Activated CD8-positive, alpha-beta T cell treated with anti-CD3 and anti-CD28 coated beads for 36 hours (primary cell): Measurements from ENCODE around the gene SCYL3. TPM values are rescaled to one million over a fixed set of nuclear protein-coding genes. Genes with fewer than 3 reads are reported as not detected.
"Not testable (repeated sequence)": the region's sequence is repeated elsewhere in the genome, so short reads cannot be mapped to it uniquely, and the experiment has no call there.

Source experiments
- ATAC-seq: fragments of 200-7000 bp; cut with Tn5 transposase; one replicate; pipeline ENCODE4 v1.10.0; 2021; ENCODE audit warnings: mild to moderate bottlenecking, moderate library complexity
- CTCF ChIA-PET: fragments of 350-600 bp; sonication (Branson Sonifier 250); formaldehyde crosslinking; loops from one replicate; lab custom pipeline; 2021; ENCODE audit warnings: antibody characterized with exemption; lab: Charles Lee
- POLR2A ChIA-PET: fragments of 350-600 bp; sonication (Branson Sonifier 250); formaldehyde crosslinking; loops from one replicate; lab custom pipeline; 2021; ENCODE audit warnings: antibody characterized with exemption; lab: Charles Lee
- DNase-seq: peaks from one replicate; pipeline ENCODE4 v3.0.0-alpha.2; 2020
- H3K27ac Mint-ChIP-seq: one replicate; pipeline ENCODE4 v1.8.0; 2021; ENCODE audit warnings: mild to moderate bottlenecking, mixed read lengths
- H3K27me3 Mint-ChIP-seq: one replicate; pipeline ENCODE4 v1.8.0; 2021; ENCODE audit warnings: mixed read lengths
- H3K36me3 Mint-ChIP-seq: one replicate; pipeline ENCODE4 v1.8.0; 2021; ENCODE audit warnings: low read depth, mixed read lengths
- H3K4me1 Mint-ChIP-seq: one replicate; pipeline ENCODE4 v1.8.0; 2021; ENCODE audit warnings: low read depth, mixed read lengths
- H3K4me3 Mint-ChIP-seq: one replicate; pipeline ENCODE4 v1.8.0; 2021; ENCODE audit warnings: mild to moderate bottlenecking, moderate library complexity, mixed read lengths
- H3K9me3 Mint-ChIP-seq: one replicate; pipeline ENCODE4 v1.8.0; 2021; ENCODE audit warnings: mixed read lengths
- CTCF ChIP-seq: fragments of 200-600 bp; IDR thresholded peaks from one replicate; pipeline ENCODE4 v1.8.0; 2022; ENCODE audit warnings: antibody characterized with exemption, mild to moderate bottlenecking
- intact Hi-C: fragments of 100-400 bp; cut with micrococcal nuclease; formaldehyde crosslinking; loops from one replicate; pipeline ENCODE4 v1.10.0; 2022
- total RNA-seq, 2 experiments: library from RNA; stranded (reverse); gene quantifications; one replicate each; pipeline ENCODE4 v1.2.3, GENCODE V29; 2021

Gene SCYL3
- total RNA-seq, 2 experiments from 2014 or later: 7.7 to 8.4 TPM

DNA sequence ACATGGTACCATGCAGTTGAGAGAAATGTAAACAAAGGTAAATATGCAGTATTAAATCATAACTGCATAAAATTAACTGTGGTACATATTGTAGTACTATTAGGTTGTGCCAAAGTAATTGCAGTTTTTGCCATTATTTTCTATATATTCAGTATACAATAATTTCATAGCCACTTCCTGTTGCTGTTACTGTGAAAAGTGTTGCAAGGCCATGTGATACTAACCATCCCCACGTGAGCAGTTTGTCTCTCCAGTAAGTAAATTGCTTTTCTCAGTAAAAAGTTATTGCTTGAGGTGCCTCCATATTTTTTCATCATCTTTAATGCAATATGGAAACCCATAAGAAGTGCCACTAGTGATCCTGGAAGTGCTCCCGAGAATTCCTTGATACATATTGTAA is 79.4 kb downstream of the SCYL3 start:
- ATAC-seq (no peak), DNase-seq (no peak)
- Mint-ChIP-seq H3K4me1 (no peaks in the 10 kb centered on the region), H3K9me3 (no peaks in the 10 kb centered on the region), H3K27ac (no peak overlapping the region), H3K27me3 (no peaks in the 10 kb centered on the region), H3K36me3 (peaks cover 33% of the 10 kb centered on the region), H3K4me3 (no peak overlapping the region)
- intact Hi-C loops: no loop called here
- no peak for TF ChIP-seq CTCF
- CTCF ChIA-PET: no interaction called here
- POLR2A ChIA-PET: no interaction called here

DNA sequence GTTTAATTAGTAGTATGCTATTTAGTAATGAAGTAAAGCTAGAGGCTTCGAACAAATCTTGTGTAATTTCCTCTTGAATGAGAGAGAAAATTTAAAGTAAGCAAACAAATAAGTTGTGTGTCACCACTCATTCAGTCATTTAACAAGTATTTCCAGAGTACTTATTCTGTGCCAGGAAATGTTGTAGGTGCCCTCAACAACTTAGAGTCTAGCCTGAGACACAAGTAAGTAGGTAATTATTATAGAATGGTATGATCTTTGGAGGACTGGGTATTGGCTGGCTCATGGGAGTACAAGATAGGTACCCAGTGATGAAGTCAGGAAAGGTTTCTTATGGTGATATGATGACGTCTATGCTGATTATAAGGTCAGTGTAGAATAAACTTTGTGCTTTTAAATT is 81.6 kb downstream of the SCYL3 start:
- Mint-ChIP-seq H3K36me3 (peaks cover 40% of the 10 kb centered on the region), H3K27me3 (no peaks in the 10 kb centered on the region), H3K4me3 (no peak overlapping the region), H3K9me3 (no peaks in the 10 kb centered on the region), H3K4me1 (no peaks in the 10 kb centered on the region), H3K27ac (no peak overlapping the region)
- ChIA-PET POLR2A (no interaction called here), CTCF (no interaction called here)
- no peak for TF ChIP-seq CTCF
- ATAC-seq: no peak
- DNase-seq: no peak
- intact Hi-C loops: no loop called here

- H3K9me3 Mint-ChIP-seq, POLR2A ChIA-PET, H3K4me1 Mint-ChIP-seq, H3K27me3 Mint-ChIP-seq, CTCF ChIA-PET, ATAC-seq, H3K4me3 Mint-ChIP-seq, DNase-seq, intact Hi-C loops, H3K27ac Mint-ChIP-seq: not testable (repeated sequence)
- peaks cover 45% of the 10 kb centered on the region for H3K36me3 Mint-ChIP-seq
These were observed 82.2 kb downstream of the SCYL3 start for GRCh38 chr1:169811418-169812035.

DNA sequence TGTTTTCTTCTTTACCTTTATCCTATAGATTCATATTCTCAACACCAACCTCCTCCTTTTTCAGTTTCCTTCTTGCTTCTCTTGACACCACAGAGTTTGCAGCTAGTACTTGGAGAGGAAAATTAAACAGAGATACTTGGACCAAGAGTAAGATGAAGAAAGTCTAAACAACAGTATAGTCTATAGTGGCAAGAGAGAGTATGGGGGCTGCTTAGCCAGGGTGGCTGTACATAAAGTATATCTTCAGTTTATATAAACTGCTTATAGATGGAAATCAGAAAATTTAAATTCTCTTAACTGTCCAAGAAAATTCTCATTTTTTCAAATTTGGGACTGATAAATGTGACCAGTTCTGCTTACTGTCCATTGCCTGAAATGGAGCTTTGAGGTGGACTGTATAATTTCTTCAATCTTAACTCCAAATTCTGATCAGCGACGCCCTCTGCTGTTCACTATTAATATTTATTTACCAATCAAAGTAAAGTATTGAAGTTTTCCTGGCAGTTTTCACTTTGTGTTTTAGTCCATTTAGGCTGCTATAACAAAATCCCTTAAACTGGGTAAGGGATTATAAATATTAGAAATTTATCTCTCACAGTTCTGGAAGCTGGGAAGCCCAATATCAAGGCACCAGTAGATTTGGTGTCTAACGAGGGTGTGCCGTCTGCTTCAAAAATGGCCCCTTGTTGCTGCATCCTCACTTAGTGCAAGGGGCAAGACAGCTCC is 84.2 kb downstream of the SCYL3 start:
- ChIA-PET CTCF (interaction anchor here (0.7 to 2.9 kb wide), 24 partner anchors 10 to 281 kb away, joined by 3 to 16 read pairs (median 6); partner anchors contain the start of genes F5 and METTL18), POLR2A (interaction anchor here (0.6 to 0.7 kb wide), 2 partner anchors 186 to 557 kb away, joined by 3 to 4 read pairs; no protein-coding TSS in a partner anchor)
- intact Hi-C loops: no loop called here
- no peak overlapping the region for H3K27ac Mint-ChIP-seq
- ATAC-seq (no peak), DNase-seq (peak; percentile 31)
- H3K4me3 Mint-ChIP-seq: no peak overlapping the region
- H3K36me3 Mint-ChIP-seq: peaks cover 40% of the 10 kb centered on the region
- no peaks in the 10 kb centered on the region for H3K4me1 Mint-ChIP-seq
- H3K27me3 Mint-ChIP-seq: no peaks in the 10 kb centered on the region
- H3K9me3 Mint-ChIP-seq: no peaks in the 10 kb centered on the region
- TF ChIP-seq CTCF: peak; percentile 68

DNA sequence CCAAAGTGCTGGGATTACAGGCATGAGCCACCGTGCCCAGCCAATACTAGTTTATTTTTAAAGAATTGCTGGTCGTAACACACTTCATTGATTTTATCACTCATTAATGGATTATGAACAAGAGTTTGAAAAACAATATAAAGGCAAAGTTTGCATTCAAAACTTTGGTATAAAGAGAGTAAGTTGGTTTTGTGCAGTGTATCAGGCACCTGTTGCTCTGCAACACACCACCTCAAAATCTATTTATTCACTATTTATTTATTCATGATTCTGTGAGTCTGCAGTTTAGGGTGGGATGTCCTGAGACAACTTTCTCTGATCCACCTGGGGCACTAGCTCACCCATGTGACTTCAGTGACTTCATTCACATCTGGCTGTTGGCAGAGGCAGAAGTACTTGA is 88.8 kb downstream of the SCYL3 start:
- intact Hi-C loops: no loop called here
- ATAC-seq (no peak), DNase-seq (no peak)
- ChIA-PET CTCF (no interaction called here), POLR2A (no interaction called here)
- Mint-ChIP-seq H3K27ac (no peak overlapping the region), H3K27me3 (no peaks in the 10 kb centered on the region), H3K4me3 (no peak overlapping the region), H3K4me1 (no peaks in the 10 kb centered on the region), H3K36me3 (peaks cover 44% of the 10 kb centered on the region), H3K9me3 (no peaks in the 10 kb centered on the region)
- TF ChIP-seq CTCF: no peak
